ENCODE measurements around the gene SPPL2A.

DNA sequence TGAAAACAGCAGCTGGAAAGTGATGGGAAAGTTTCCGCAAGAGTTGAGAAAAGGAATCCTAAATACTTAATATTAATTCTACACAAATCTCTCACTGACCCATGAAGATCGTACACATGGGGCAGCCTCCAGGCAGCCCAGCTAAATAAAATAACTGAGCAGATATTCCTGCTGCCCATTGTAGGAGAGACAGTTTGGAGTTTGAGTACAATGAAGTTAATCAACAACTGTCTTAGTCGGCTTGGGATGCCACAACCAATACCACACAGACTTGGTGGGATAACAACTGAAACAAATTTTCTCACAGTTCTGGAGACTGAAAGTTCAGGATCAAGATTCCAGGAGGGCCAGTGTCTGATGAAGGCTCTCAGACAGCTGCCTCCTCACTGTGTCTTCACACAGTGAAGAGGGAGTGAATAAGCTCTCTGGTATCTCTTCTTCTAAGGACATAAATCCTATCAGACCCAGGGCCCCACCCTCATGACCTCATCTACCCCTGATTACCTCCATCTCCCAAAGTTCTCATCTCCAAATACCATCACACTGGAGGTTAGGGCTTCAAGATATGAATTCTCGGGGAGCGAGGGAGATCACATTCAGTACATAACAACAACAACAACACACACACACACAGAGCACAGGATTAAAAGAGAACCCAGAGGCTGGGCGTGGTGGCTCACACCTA, 88.6 kb downstream of the SPPL2A start:
- no peak for TF ChIP-seq POLR2A (IDR thresholded peaks at IDR 0.05)
- TF ChIP-seq, protein P1, sequence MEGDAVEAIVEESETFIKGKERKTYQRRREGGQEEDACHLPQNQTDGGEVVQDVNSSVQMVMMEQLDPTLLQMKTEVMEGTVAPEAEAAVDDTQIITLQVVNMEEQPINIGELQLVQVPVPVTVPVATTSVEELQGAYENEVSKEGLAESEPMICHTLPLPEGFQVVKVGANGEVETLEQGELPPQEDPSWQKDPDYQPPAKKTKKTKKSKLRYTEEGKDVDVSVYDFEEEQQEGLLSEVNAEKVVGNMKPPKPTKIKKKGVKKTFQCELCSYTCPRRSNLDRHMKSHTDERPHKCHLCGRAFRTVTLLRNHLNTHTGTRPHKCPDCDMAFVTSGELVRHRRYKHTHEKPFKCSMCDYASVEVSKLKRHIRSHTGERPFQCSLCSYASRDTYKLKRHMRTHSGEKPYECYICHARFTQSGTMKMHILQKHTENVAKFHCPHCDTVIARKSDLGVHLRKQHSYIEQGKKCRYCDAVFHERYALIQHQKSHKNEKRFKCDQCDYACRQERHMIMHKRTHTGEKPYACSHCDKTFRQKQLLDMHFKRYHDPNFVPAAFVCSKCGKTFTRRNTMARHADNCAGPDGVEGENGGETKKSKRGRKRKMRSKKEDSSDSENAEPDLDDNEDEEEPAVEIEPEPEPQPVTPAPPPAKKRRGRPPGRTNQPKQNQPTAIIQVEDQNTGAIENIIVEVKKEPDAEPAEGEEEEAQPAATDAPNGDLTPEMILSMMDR (IDR thresholded peaks at IDR 0.05): no peak

All from heart left ventricle (tissue), 13 donors.